DMS153 (cell line): Measurements from ENCODE around the gene EEPD1.
"Not testable (repeated sequence)": the region's sequence is repeated elsewhere in the genome, so short reads cannot be mapped to it uniquely, and the experiment has no call there.

Source experiments
- DNase-seq: peaks from one replicate; lab custom pipeline; 2025; lab: John Stamatoyannopoulos, UW

Gene EEPD1

GRCh38 chr7:36321284-36321683 is 168.2 kb downstream of the EEPD1 start:
- DNase-seq: not testable (repeated sequence)

DNA sequence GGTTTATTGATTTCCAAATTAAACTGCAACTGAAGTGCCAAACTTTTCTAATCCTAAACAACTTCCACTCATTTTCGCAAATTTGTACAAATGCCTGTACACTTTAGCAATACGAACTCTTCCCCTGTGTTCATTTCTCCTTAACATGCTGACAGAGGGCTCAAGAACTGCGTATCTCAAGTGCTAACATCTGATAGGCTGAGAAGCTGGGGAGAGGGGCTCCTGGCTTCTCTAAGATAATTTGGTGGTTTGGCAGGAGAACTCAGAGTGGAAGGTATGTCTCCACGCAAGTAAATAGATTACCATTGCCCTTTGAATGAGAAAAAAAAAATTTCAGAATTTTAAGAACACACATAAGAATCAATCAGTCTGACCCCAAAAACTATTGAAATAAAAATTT is 183.3 kb downstream of the EEPD1 start:
- DNase-seq: no peak

GRCh38 chr7:36338256-36338655 is 185.2 kb downstream of the EEPD1 start:
- no peak for DNase-seq

DNA sequence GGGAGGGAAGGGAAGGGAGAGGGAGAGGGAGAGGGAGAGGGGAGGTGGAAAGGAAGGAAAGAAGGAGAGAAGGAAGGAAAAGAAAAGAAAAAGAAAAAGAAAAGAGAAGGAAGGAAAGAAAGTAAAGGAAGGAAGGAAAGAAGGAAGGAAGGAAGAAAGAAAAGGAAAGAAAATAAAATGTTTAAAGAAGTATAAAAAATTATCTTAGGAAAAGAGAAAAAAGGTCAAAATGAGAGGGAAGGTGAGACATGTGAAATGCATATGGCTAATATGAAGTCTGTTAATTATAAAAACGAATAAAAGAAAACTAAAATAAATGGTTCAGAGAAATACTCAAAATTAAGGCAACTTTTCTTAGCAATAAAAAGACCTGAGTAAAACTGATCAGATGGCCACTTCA is 190.5 kb downstream of the EEPD1 start:
- DNase-seq: no peak

DNA sequence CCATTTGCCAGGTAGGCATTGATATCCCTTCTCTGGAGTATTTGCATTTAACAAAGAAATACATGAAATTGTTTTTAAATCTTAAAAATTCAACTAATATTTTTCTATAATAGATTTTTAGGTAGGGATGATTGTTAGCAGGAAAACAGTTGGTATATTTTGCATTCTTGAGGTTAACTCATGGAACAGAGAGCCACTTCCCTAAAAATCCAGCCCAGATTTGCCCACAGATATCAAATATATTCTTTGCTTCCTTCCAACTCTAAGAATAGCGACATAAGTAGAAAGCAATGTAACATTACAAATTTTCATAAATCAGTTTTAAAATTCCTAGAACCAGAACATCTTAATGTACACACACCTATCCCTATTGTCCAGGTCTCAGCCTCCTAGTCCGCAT is 191.6 kb downstream of the EEPD1 start:
- no peak for DNase-seq

- DNase-seq: no peak
Observed at GRCh38 chr7:36346260-36346831, 193.3 kb downstream of the EEPD1 start.

DNA sequence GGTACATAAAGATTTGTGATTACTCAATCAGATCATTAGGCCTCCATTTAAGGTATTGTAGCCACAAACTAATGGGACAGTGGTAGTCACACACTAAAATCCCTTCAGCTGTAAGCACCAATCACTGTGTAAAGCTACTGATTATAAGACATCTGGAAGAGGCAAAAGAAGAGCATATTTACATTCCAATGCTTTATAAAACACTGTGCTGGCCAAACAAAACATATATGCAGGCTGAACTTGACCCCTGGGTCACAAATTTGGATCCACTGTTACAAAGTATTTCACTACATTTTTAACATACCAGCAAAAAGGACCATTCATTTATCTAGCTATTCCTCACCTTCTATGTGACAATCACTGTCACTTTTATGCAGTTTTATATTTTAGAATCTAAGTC is 195.2 kb downstream of the EEPD1 start:
- no peak for DNase-seq

GRCh38 chr7:36348771-36349170 is 195.7 kb downstream of the EEPD1 start:
- DNase-seq: no peak

DNA sequence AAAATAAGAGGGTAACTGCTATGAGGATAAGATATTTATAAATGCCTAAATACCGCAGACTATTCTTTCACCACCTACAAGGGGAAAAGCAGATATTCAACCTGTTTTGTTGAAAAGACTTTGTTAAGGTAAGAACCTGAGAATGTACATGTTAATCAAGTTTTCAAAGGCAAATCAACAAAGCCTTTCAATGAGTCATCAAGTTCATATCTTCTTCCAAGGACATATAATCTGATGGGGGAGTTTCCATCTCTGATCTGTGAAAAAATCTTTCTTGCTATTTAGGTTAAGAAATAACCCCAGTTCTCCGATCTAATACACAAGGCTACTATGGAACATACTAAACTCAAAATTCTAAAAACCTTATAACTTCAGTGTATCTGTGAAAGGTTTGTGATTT is 196.6 kb downstream of the EEPD1 start:
- DNase-seq: no peak
